ENCODE results near the gene APBB2. TPM values are rescaled to one million over a fixed set of nuclear protein-coding genes. Genes with fewer than 3 reads are reported as not detected.

Gene APBB2
- total and polyA plus RNA-seq, 2 of the 8 experiments (the other 6 are each of a cell fraction or from before 2014, with no cell fraction given): 58.7 to 59.4 TPM

GRCh38 chr4:40924096-40924792 is 290.1 kb downstream of the APBB2 start:
- H3K79me2 ChIP-seq (ENCODE audit: control insufficient read depth in 1 of 2, insufficient read depth in 2 of 2, low read length in 2 of 2): no peaks in the 10 kb centered on the region
- H4K8ac ChIP-seq (ENCODE audit: extremely low read depth, insufficient read depth, low read length): no peak overlapping the region
- no peak overlapping the region for H3K14ac ChIP-seq (ENCODE audit: insufficient read length)
- H4K91ac ChIP-seq (replicated peaks; ENCODE audit: insufficient read length, low read length): no peak overlapping the region
- H2BK5ac ChIP-seq (ENCODE audit: low read depth, low read length): no peak overlapping the region
- CTCF ChIA-PET (ENCODE audit: partially characterized antibody): interaction anchor here (0.6 to 10.6 kb wide), 57 partner anchors 11 to 334 kb away, joined by 3 to 224 read pairs (median 4); no protein-coding TSS in a partner anchor
- no peak overlapping the region for H3K4ac ChIP-seq (replicated peaks; ENCODE audit: insufficient read length, low read depth, low read length)
- H2BK120ac ChIP-seq (replicated peaks; ENCODE audit: low read depth, low read length): no peak overlapping the region
- H3K4me2 ChIP-seq (ENCODE audit: insufficient read depth in 1 of 2, low read depth in 2 of 2, low read length in 2 of 2): no peak overlapping the region
- WGBS, 2 experiments (ENCODE audit: extremely low coverage in 1 of 2, insufficient coverage in 1 of 2, insufficient read length in 1 of 2, insufficient replicate concordance in 2 of 2, low coverage in 1 of 2, low lambda C conversion rate in 2 of 2, missing lambda C conversion rate in 1 of 2): 78% methylated on average over 11 of the region's 11 CpGs; no CpG with 5 or more reads in 1 of the 2 experiments
- H2BK12ac ChIP-seq (ENCODE audit: low read depth, low read length): no peak overlapping the region
- DNase-seq (ENCODE audit: low read depth in 1 of 2, low spot score in 2 of 2) (peak in 1 of 2 experiments; percentile 93), FAIRE-seq (peak; percentile 42)
- H3K9ac ChIP-seq (replicated peaks in 1 of 4; ENCODE audit: extremely low read depth in 1 of 4, low read depth in 3 of 4, low read length in 3 of 4): no peak overlapping the region
- H2AFZ ChIP-seq (ENCODE audit: low read length): no peak overlapping the region
- no peaks in the 10 kb centered on the region for H3K23me2 ChIP-seq (ENCODE audit: low read depth, low read length)
- no peaks in the 10 kb centered on the region for H4K20me1 ChIP-seq (replicated peaks in 1 of 2; ENCODE audit: control insufficient read depth in 1 of 2, insufficient read depth in 2 of 2, low read length in 2 of 2)
- H2AK5ac ChIP-seq (ENCODE audit: low read depth, low read length): no peak overlapping the region
- POLR2A ChIA-PET (ENCODE audit: partially characterized antibody): interaction anchor here (0.6 to 2.3 kb wide), 4 partner anchors 16 to 292 kb away, joined by 3 to 7 read pairs (median 4); no protein-coding TSS in a partner anchor
- H3K27me3 ChIP-seq (replicated peaks in 1 of 4; ENCODE audit: control insufficient read depth in 3 of 4, extremely low read depth in 1 of 4, insufficient read depth in 3 of 4, low read length in 3 of 4): no peaks in the 10 kb centered on the region
- no peak overlapping the region for H3K4me3 ChIP-seq (ENCODE audit: extremely low read depth in 1 of 4, insufficient read depth in 2 of 4, low read depth in 3 of 4, low read length in 4 of 4)
- H3K23ac ChIP-seq (ENCODE audit: insufficient read length): no peak overlapping the region
- H2BK15ac ChIP-seq (ENCODE audit: low read length): no peak overlapping the region
- TF ChIP-seq SIN3A (conservative IDR thresholded peaks at IDR 0.05 in 1 of 2, IDR thresholded peaks at IDR 0.05 in 1 of 2; ENCODE audit: low read depth in 1 of 2, low read length in 2 of 2): no peak
- TF ChIP-seq CTCF (IDR thresholded peaks at IDR 0.05; ENCODE audit: control extremely low read depth in 1 of 3, insufficient read depth in 1 of 3, low read depth in 1 of 3, low read length in 3 of 3): peak; percentile 74 to 84 (median 83)
- peak; percentile 54 to 69 for TF ChIP-seq RAD21 (IDR thresholded peaks at IDR 0.05 in 1 of 2, conservative IDR thresholded peaks at IDR 0.05 in 1 of 2; ENCODE audit: low read depth in 2 of 2, low read length in 2 of 2)
- no peak for TF ChIP-seq GTF2F1 (IDR thresholded peaks at IDR 0.05; ENCODE audit: borderline replicate concordance, low read depth, low read length)
- TF ChIP-seq YY1 (IDR thresholded peaks at IDR 0.05; ENCODE audit: low read depth, low read length): peak; percentile 94
- TF ChIP-seq KDM1A (IDR thresholded peaks at IDR 0.05; ENCODE audit: borderline replicate concordance, low read length): peak; percentile 49; the same call in 1 of the 2 replicates
- H3K27ac ChIP-seq (ENCODE audit: low read depth, low read length): no peak overlapping the region
- H3K9me3 ChIP-seq (ENCODE audit: insufficient read depth in 2 of 2, low read depth in 1 of 2, low read length in 1 of 2): no peaks in the 10 kb centered on the region
- no peaks in the 10 kb centered on the region for H3K79me1 ChIP-seq (ENCODE audit: low read depth, low read length)
- no peak overlapping the region for H2BK20ac ChIP-seq (ENCODE audit: low read length)
- H3K56ac ChIP-seq (replicated peaks; ENCODE audit: insufficient read length, low read depth, low read length): no peak overlapping the region
- peaks cover 0 to 5% (median 0%) of the 10 kb centered on the region in 4 experiments; a peak in 3 of 7 replicates for H3K4me1 ChIP-seq (replicated peaks in 1 of 4; ENCODE audit: control insufficient read depth in 3 of 4, insufficient read depth in 4 of 4, low read length in 3 of 4)
- no peaks in the 10 kb centered on the region for H3K36me3 ChIP-seq (ENCODE audit: control insufficient read depth in 2 of 4, insufficient read depth in 4 of 4, low read length in 3 of 4)
- no peak overlapping the region for H3K18ac ChIP-seq (ENCODE audit: extremely low read depth, low read length)
- no peak overlapping the region for H4K5ac ChIP-seq (ENCODE audit: insufficient read length, low read depth, low read length)

All from H1 (cell line).